GM18951 (cell line): ENCODE measurements around the gene MAST4.

ENCODE experiments used
- POLR2A ChIP-seq: IDR thresholded peaks from 4 replicates; pipeline ENCODE4 v1.6.1; 2011; ENCODE audit warnings: mild to moderate bottlenecking; ENCODE audit not compliant: insufficient read length, insufficient read depth; ENCODE audit errors: extremely low read depth
- in situ Hi-C: fragments of 300-500 bp; cut with MboI; formaldehyde crosslinking; loops from one replicate; pipeline ENCODE4 v1.12.0; 2022; ENCODE audit warnings: low sequenced_read_pairs, mixed read lengths, inconsistent platforms; ENCODE audit not compliant: unreplicated experiment

Gene MAST4

DNA sequence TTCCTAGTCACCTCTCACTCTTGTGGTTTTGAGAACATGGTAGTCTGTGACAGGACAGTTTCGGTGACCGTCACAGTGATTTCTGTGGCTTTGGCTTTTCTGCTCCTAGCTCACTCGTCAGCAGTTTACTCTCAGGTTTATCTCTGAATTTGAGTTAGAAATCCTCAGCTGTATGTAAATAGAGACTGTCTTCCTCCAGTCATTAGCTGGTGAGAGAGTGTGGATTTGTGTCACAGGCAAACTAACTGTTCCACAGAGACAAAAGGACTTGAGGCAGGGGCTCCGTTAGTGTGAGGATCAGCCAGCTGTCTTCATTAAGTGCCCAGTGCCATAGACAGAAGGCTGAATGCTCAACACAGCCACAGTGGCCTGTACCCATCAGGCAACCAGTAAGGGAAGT, 469.0 kb downstream of the MAST4 start:
- TF ChIP-seq POLR2A, result no peak
- in situ Hi-C loops, result no loop called here

DNA sequence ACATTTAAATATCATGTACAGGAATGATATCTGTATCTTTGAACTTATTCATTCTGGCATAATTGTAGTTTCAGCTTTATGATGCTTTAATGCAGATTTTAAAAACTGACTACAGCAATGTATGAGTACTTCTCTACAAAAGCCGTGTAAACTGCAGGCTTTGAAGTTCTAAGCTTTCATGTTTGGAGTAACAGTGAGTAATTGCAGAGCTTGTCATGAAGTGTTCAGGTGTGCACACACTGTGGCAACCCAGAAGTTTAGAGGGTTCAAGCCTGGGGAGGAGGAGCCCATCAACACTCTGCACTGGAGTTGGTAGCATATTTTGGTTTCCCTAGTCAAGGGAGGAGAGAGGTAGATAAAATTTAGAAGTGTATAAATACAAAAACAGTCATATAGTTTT, 469.5 kb downstream of the MAST4 start:
- in situ Hi-C loops, result no loop called here
- TF ChIP-seq POLR2A, result no peak

DNA sequence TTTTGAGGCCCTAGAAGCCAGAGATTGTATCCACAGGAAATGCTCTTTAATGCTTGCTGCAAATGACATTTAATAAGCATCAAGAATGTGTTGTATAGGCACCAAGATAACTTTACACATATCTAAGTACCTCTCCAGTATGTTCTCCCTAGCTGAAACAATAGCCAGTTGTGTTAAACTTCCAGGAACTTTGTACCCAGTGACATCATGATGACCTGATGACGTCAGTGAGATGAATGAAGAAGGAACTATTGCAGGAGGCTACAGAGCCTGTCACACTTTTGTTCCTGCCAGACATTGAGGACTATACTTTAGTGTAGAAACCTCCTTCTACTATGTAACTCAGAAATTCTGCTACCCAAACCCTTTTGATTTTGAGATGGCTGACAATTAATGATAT, 470.6 kb downstream of the MAST4 start:
- no peak for TF ChIP-seq POLR2A
- in situ Hi-C loops, result no loop called here

DNA sequence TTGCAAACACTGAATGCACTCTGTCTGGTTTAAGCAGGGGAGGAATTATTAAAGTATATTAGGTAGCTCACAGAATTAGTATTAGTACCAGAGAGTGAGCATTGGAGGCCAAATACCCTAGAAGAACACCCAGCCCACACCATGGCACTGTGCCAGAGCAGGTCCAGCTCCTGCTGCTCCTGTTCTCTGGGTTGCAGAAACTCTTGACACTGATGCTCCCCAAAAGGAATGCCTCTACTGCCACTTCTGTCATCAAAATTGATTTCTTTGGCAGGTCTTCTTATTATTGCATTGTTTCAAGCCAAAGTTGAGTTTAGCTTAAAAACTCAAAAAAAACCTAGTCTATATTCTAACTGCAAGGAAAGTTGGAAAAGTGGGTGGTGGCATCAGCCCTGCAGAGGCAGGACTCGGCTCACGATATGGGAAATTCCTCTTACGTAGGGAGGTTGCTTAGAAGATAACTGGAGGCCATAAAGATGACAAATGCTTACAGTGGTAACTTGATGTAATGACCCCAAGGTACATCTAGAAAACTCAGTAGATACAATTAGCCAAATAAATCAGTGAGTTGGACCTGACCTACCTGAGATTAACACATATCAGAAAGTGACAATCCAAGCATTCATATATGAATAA, 477.0 kb downstream of the MAST4 start:
- in situ Hi-C loops, result no loop called here
- no peak for TF ChIP-seq POLR2A

DNA sequence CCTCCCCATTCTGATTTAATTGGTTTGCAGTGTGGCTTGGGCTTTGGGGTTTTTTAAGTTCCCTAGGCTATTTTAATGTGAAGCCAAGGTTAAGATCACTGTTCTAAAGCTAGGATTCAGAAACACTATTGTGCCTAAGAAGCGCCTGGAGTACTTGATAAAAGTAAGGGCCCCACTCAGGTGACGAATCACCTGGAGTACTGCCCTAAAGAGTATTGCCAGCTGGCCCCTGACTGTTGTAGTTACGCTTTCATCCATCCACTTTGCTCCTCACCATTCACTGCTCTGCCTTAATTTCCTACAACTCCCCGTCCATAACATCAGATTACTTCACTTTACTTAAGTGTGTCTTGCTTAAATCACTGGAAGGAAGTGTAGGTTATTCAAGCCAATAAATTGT, 481.1 kb downstream of the MAST4 start:
- in situ Hi-C loops, result no loop called here
- TF ChIP-seq POLR2A, result no peak

DNA sequence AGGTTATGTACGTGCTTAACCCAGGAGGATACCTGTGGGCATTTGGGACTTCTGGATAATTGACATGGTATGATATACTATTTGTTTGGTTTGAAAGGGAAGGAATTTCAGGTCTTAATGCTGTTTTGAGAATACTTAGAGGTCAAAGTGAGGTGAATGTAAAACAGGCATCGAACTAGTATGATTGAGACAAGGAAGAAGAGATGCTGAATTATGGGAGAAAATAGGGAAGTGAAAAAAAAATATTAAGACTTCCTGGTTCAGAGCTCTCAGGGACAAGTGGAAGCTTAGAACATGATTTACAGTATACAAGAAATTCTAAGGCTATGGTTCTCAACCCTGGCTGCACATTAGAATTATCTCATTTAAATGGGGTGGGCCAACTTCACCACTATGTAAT, 485.1 kb downstream of the MAST4 start:
- TF ChIP-seq POLR2A, result no peak
- in situ Hi-C loops, result no loop called here

DNA sequence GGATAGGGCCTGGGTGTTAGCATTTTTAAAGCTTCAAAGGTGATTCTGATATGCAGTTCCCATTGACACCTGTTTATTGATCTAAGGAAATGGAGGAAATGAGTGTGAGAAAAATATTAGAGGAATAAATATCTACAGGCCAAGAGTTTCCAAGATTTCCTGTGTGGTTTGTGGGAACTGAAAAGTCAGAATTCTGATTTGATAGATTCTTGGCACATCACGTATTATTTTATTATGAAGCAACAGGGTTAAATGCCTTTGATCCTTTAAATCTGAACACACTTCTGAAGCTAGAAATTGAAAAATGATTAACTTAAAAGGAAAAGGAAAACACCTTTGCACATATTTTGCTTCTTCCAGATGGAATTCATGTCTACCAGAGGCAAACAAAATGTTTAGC, 486.7 kb downstream of the MAST4 start:
- no peak for TF ChIP-seq POLR2A

DNA sequence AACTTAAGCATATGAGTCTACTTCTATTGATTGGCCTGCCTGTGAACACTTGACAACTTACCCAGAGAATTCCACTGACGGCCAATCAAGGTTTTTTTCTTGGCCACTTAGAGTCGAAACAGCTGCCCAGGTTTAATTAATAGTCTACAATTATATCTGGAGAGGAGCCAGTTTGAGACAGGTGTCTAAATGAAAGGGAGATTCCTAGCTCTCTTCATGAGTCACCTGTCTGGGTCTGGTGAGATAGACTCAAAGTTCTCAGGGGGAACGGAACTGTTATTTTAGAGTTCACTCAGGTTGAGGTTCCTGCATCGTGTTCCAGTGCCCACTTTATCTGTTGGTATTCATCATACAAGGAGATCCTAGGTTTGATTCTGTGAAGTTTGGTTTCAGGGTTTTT, 489.4 kb downstream of the MAST4 start:
- in situ Hi-C loops, result no loop called here
- TF ChIP-seq POLR2A, result no peak

More for the DNA sequence above, 486.7 kb downstream of the MAST4 start:
- in situ Hi-C loops, result no loop called here

DNA sequence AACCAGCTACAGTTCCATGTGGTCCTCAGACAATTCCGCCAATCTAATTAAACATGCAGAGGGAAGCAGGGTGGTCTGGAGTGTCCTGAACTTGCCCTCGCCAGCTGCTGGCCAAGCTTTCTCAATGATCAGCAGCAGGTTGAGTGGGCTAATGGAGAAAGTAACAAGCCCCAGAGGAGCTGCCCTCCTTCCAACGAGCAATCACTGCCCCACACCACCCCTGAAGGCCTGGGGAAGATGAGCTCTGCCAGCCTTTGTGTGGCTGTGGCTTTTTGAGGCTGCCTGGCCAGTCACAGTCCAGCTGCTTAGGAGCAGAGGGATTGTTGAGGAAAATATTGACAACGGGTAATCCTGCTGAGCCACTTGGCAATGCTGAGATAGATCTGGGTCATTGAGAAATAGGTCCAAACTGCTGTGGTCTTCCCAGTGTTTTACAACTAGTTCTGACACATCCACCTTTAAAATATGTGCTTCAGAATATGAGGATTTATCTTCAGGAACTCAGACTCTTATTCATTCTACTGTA, 493.1 kb downstream of the MAST4 start:
- no peak for TF ChIP-seq POLR2A
- in situ Hi-C loops, result no loop called here

DNA sequence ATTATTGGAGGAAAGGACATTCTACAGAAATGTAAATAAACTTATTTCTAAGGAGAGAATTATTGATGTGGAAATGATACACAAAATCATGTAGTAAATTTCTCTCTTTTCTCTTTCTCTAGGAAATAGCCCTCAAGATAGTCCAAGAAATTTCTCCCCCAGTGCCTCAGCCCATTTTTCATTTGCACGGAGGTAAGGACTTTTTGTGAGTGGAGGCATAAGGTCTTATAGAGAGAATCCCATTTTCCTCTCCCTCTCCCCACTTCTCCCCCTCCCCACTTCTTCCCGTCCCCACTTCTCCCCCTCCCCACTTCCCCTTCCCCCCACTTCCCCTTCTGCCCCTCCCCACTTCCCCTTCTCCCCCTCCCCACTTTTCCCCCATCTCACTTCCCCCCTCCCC, 493.8 kb downstream of the MAST4 start:
- in situ Hi-C loops, result no loop called here
- TF ChIP-seq POLR2A, result no peak

DNA sequence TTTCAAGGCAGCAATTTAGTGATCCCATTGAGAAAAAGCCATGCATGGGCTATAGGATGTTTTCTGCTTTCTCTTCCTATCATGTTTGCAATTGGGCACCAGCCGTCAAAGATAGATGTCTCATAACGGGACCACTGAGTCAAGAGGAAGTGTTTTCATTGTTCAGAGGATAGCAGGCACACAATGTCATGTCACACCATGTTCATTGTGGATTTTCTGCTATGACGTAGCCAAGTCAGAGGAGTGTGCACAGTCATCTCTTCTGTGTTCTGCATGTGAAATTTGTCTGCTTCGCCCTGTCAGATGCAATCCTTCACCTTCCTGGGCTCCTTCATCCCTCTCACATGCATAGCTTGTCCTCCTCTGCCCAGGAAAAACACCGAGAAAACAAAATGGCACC, 494.4 kb downstream of the MAST4 start:
- no peak for TF ChIP-seq POLR2A
- in situ Hi-C loops, result no loop called here

DNA sequence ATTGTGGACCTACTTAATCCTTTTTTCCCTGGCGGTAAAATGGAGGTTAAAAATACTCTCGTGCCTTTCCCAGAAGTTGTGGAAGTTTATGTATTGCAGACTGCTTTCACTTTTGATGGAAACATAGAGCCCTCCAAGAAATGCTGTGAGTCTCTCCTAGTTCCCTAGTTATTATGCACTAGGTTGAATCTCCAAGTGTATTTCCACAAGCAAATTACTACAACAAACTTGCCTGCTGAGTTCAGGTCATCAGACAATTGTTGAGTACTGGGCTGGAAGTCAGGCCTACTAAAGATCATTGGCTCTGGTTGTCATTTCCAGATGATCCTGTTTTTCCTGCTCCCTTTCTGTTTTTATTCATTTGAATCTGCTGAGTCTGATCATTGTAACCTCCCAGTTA, 496.3 kb downstream of the MAST4 start:
- no peak for TF ChIP-seq POLR2A
- in situ Hi-C loops, result no loop called here

DNA sequence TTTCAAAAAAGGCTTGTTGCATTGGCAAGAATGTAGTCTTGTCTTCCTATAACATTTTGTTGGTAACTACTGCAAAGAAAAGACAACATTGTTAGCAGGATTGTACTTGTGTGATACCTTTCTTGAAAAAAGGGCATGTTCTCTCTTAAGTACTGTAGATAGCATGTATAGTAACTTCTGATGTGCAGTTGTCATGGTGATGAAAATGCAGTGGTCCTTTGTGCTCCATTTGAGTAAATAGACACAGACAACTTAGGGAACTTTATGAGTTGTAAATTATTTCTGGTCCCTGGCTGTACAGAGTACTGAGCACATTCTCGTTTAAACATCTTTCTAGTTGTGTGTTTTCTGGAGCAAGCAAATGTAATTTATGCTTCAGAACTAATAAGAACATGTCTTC, 497.1 kb downstream of the MAST4 start:
- in situ Hi-C loops, result no loop called here
- TF ChIP-seq POLR2A, result no peak

DNA sequence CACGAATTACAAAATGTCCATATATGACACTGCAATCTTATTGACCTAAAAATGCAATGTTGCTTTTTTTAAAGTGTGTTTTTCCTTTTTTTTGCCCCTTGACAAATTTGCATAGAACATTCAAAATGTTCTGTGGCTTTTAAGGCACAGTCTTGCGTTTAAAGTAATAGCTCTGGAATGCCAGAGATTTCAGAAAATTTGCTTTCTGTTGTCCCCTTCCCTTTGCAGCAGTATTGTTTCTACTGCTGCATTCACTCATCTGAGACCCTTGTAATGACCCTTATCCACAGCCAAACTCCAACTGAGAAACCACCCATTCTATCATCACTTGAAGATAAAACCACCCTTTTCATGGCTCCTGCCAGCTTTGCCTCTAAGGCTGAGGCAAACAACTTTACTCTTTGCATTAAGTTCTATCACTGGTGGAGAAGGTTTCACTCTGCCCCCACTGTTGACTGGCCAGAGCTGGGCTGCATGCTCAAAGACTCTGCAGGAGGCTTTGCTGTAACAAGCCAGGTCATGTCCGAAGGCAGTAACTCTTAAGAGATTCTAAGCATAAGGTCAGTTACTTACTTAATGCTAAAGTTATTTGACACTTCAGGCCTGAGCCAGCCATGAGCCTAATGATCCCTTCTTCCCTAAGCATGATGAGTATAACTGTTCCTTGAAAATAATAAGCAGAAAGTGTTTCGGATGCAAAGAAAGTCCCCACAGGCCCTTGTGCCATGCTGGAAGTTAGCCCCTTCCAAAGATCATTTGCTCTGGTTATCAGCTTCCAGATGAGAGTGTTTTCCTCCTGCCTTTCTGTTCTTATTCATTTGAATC, 498.5 kb downstream of the MAST4 start:
- no peak for TF ChIP-seq POLR2A
- in situ Hi-C loops, result no loop called here
